ENCODE data around the gene P3H4.

DNA sequence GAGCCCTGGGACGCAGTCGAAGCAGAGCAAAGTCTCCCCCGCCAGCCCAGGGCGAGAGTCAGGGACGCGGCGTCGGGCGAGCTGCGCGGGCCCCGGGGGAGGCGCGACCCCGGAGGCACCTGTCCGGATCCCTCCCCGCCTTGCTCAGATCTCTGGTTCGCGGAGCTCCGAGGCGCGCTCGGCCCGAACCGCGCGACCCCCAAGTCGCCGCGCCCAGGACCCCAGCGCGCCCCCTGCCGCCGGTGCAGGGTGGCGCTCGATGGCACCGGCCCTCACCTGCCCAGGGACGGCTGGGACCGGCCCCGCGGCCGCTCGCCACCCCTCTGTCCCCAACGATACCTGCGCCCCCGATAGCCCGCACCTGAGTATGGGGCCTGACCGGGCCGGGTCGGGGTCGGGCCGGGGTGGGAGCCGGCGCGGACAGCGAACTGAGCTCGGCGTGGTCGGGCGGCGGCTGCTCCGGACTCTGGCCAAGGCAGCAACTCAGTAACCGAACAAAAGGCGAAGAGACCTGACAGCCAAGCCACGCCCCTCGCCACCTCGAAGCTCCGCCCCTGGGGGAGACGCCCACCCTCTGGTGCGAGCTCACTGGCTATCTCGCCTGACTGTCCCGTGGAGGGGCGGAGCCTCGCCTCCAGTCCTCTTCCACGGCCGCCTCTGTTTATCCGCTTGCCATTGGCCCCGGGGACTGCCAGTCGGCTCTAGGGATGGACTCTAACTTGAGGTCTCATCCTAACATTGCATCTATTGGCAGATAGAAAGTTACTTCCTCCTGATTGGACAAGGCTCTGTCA, 25.3 kb downstream of the P3H4 start, which contains the start of gene JUP:
- TF ChIP-seq, protein P1, sequence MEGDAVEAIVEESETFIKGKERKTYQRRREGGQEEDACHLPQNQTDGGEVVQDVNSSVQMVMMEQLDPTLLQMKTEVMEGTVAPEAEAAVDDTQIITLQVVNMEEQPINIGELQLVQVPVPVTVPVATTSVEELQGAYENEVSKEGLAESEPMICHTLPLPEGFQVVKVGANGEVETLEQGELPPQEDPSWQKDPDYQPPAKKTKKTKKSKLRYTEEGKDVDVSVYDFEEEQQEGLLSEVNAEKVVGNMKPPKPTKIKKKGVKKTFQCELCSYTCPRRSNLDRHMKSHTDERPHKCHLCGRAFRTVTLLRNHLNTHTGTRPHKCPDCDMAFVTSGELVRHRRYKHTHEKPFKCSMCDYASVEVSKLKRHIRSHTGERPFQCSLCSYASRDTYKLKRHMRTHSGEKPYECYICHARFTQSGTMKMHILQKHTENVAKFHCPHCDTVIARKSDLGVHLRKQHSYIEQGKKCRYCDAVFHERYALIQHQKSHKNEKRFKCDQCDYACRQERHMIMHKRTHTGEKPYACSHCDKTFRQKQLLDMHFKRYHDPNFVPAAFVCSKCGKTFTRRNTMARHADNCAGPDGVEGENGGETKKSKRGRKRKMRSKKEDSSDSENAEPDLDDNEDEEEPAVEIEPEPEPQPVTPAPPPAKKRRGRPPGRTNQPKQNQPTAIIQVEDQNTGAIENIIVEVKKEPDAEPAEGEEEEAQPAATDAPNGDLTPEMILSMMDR (IDR thresholded peaks at IDR 0.05; ENCODE audit: insufficient read depth, low read length), result peak; percentile 17
- TF ChIP-seq, protein P2, sequence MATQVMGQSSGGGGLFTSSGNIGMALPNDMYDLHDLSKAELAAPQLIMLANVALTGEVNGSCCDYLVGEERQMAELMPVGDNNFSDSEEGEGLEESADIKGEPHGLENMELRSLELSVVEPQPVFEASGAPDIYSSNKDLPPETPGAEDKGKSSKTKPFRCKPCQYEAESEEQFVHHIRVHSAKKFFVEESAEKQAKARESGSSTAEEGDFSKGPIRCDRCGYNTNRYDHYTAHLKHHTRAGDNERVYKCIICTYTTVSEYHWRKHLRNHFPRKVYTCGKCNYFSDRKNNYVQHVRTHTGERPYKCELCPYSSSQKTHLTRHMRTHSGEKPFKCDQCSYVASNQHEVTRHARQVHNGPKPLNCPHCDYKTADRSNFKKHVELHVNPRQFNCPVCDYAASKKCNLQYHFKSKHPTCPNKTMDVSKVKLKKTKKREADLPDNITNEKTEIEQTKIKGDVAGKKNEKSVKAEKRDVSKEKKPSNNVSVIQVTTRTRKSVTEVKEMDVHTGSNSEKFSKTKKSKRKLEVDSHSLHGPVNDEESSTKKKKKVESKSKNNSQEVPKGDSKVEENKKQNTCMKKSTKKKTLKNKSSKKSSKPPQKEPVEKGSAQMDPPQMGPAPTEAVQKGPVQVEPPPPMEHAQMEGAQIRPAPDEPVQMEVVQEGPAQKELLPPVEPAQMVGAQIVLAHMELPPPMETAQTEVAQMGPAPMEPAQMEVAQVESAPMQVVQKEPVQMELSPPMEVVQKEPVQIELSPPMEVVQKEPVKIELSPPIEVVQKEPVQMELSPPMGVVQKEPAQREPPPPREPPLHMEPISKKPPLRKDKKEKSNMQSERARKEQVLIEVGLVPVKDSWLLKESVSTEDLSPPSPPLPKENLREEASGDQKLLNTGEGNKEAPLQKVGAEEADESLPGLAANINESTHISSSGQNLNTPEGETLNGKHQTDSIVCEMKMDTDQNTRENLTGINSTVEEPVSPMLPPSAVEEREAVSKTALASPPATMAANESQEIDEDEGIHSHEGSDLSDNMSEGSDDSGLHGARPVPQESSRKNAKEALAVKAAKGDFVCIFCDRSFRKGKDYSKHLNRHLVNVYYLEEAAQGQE (IDR thresholded peaks at IDR 0.05; ENCODE audit: insufficient replicate concordance, low read depth), result no peak
- peak; percentile 56; the same call in 1 of the 2 replicates for TF ChIP-seq POLR2AphosphoS5 (IDR thresholded peaks at IDR 0.05; ENCODE audit: low read depth)

Measured in HL-60 (cell line).